Astrocyte (in vitro differentiated cells and primary cell): ENCODE measurements around the gene ZNF790. TPM values are rescaled to one million over a fixed set of nuclear protein-coding genes. Genes with fewer than 3 reads are reported as not detected.
A peak's percentile ranks its signal among the peaks of the same experiment; 100 is the strongest.

Experiments used
- DNase-seq: peaks from one replicate; pipeline ENCODE4 v3.0.0-alpha.2; 2010; ENCODE audit warnings: low read depth
- FAIRE-seq: peaks from 2 replicates; lab custom pipeline; 2011; peaks lifted over from hg19 to GRCh38; lab: Jason Lieb, UNC
- H2AFZ ChIP-seq: 2 replicates; pipeline ENCODE4 v1.6.0; 2012; ENCODE audit warnings: low read depth, low read length, inconsistent platforms
- H3K27ac ChIP-seq: 2 replicates; pipeline ENCODE4 v1.5.1; 2011; ENCODE audit warnings: low read depth, low read length, inconsistent platforms
- H3K27me3 ChIP-seq: 2 replicates; pipeline ENCODE4 v1.6.0; 2011; ENCODE audit warnings: low read length, inconsistent platforms; ENCODE audit not compliant: insufficient read depth
- H3K36me3 ChIP-seq: 2 replicates; pipeline ENCODE4 v1.5.1; 2011; ENCODE audit warnings: low read length, inconsistent platforms; ENCODE audit not compliant: insufficient read depth
- H3K4me1 ChIP-seq: 2 replicates; pipeline ENCODE4 v1.5.1; 2011; ENCODE audit warnings: low read length, inconsistent platforms; ENCODE audit not compliant: insufficient read depth
- H3K4me2 ChIP-seq: 2 replicates; pipeline ENCODE4 v1.6.0; 2012; ENCODE audit warnings: low read length, inconsistent platforms
- H3K4me3 ChIP-seq: 2 replicates; pipeline ENCODE4 v1.5.1; 2011; ENCODE audit warnings: low read depth, mild to moderate bottlenecking, low read length, inconsistent platforms; ENCODE audit not compliant: insufficient read depth
- H3K79me2 ChIP-seq: 2 replicates; pipeline ENCODE4 v1.6.0; 2012; ENCODE audit warnings: mild to moderate bottlenecking, low read length, inconsistent platforms; ENCODE audit not compliant: insufficient read depth
- H3K9ac ChIP-seq: 2 replicates; pipeline ENCODE4 v1.6.0; 2012; ENCODE audit warnings: mild to moderate bottlenecking, low read length, inconsistent platforms
- H3K9me3 ChIP-seq: 2 replicates; pipeline ENCODE4 v1.5.1; 2012; ENCODE audit warnings: low read depth, mild to moderate bottlenecking, low read length, inconsistent platforms; ENCODE audit not compliant: insufficient read depth
- H4K20me1 ChIP-seq: 2 replicates; pipeline ENCODE4 v1.6.0; 2012; ENCODE audit warnings: low read length, inconsistent platforms; ENCODE audit not compliant: insufficient read depth
- H3K27ac Mint-ChIP-seq: one replicate; pipeline ENCODE4 v1.8.0; 2021; ENCODE audit warnings: mild to moderate bottlenecking, mixed read lengths; ENCODE audit not compliant: unreplicated experiment
- H3K27me3 Mint-ChIP-seq: one replicate; pipeline ENCODE4 v1.8.0; 2021; ENCODE audit warnings: low read depth, mixed read lengths; ENCODE audit not compliant: unreplicated experiment
- H3K36me3 Mint-ChIP-seq: one replicate; pipeline ENCODE4 v1.8.0; 2021; ENCODE audit warnings: low read depth, mixed read lengths; ENCODE audit not compliant: unreplicated experiment
- H3K4me1 Mint-ChIP-seq: one replicate; pipeline ENCODE4 v1.8.0; 2021; ENCODE audit warnings: low read depth, mixed read lengths; ENCODE audit not compliant: unreplicated experiment
- H3K4me3 Mint-ChIP-seq: one replicate; pipeline ENCODE4 v1.8.0; 2021; ENCODE audit warnings: mild to moderate bottlenecking, moderate library complexity, mixed read lengths; ENCODE audit not compliant: unreplicated experiment
- H3K9me3 Mint-ChIP-seq: one replicate; pipeline ENCODE4 v1.8.0; 2021; ENCODE audit warnings: mild to moderate bottlenecking, mixed read lengths; ENCODE audit not compliant: unreplicated experiment
- EZH2 ChIP-seq: IDR thresholded peaks from 2 replicates; pipeline ENCODE4 v1.6.1; 2012; ENCODE audit warnings: mild to moderate bottlenecking, low read length, inconsistent platforms; ENCODE audit not compliant: insufficient read depth
- total RNA-seq: library from RNA; stranded (reverse); gene quantifications from 2 replicates; pipeline ENCODE4 v1.2.1, GENCODE V29; 2021
- TF ChIP-seq, protein P1 (sequence below): IDR thresholded peaks from 2 replicates; pipeline ENCODE4 v1.5.1; 2011; ENCODE audit warnings: low read depth, mild to moderate bottlenecking, inconsistent platforms, low read length, moderate library complexity; ENCODE audit not compliant: insufficient read depth

The ZNF790 gene
- total RNA-seq, 1 donor from 2014 or later = 8.8 TPM

DNA sequence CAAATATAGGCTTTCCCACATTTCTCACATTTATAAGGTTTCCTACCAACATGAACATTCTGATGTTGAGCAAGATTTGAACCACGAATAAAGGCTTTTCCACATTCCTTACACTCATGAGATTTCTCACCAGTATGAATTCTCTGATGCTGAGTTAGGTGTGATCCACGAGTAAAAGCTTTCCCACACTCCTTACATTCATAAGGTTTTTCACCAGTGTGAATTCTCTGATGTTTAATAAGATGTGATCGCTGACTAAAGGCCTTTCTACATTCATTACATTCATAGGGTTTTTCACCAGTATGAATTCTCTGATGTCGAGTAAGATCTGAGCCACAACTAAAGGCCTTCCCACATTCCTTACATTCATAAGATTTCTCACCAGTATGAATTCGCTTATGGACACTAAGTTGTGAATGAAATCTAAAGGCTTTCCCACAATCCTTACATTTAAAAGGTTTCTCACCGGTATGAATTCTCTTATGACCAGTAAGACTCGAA, 19.0 kb downstream of the ZNF790 start:
- Histone ChIP-seq H3K9ac (no peak overlapping the region), H4K20me1 (no peaks in the 10 kb centered on the region), H3K79me2 (peaks cover 4% of the 10 kb centered on the region), H3K27ac (no peak overlapping the region), H2AFZ (no peak overlapping the region), H3K4me3 (no peak overlapping the region), H3K4me2 (no peak overlapping the region), H3K9me3 (peaks cover 56% of the 10 kb centered on the region), H3K4me1 (no peaks in the 10 kb centered on the region), H3K27me3 (no peaks in the 10 kb centered on the region), H3K36me3 (peaks cover 33% of the 10 kb centered on the region)
- TF ChIP-seq, protein P1, sequence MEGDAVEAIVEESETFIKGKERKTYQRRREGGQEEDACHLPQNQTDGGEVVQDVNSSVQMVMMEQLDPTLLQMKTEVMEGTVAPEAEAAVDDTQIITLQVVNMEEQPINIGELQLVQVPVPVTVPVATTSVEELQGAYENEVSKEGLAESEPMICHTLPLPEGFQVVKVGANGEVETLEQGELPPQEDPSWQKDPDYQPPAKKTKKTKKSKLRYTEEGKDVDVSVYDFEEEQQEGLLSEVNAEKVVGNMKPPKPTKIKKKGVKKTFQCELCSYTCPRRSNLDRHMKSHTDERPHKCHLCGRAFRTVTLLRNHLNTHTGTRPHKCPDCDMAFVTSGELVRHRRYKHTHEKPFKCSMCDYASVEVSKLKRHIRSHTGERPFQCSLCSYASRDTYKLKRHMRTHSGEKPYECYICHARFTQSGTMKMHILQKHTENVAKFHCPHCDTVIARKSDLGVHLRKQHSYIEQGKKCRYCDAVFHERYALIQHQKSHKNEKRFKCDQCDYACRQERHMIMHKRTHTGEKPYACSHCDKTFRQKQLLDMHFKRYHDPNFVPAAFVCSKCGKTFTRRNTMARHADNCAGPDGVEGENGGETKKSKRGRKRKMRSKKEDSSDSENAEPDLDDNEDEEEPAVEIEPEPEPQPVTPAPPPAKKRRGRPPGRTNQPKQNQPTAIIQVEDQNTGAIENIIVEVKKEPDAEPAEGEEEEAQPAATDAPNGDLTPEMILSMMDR = no peak
- TF ChIP-seq EZH2 = no peak
- Mint-ChIP-seq H3K27ac (no peak overlapping the region), H3K4me1 (no peaks in the 10 kb centered on the region), H3K4me3 (no peak overlapping the region), H3K27me3 (no peaks in the 10 kb centered on the region), H3K9me3 (peaks cover 86% of the 10 kb centered on the region), H3K36me3 (peaks cover 76% of the 10 kb centered on the region)
- FAIRE-seq (no peak), DNase-seq (peak; percentile 4)

DNA sequence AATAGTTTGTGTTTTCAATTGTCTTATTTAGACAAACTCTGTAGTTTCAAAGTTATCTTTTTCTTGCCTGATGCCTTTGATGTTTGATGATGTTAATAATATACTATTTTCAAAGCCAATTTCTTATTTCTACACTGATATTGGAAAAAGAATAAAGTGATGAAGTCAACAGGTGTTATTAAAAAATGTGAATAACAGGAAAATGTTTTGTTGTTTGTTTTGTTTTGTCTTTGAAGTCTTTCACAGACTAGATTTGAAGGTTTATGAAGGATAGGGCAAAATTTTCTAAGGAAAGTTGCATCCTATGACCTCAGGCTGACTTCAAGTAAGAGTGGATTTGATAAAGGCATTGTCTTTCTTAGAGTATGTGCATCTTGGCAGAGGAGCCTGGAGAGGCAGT, 31.2 kb downstream of the ZNF790 start:
- H3K4me3 Mint-ChIP-seq = no peak overlapping the region
- no peaks in the 10 kb centered on the region for H3K4me1 ChIP-seq
- no peaks in the 10 kb centered on the region for H3K27me3 Mint-ChIP-seq
- H3K27ac Mint-ChIP-seq = no peak overlapping the region
- DNase-seq (no peak), FAIRE-seq (no peak)
- H3K36me3 ChIP-seq = peaks cover 4% of the 10 kb centered on the region
- peaks cover 25% of the 10 kb centered on the region for H3K36me3 Mint-ChIP-seq
- no peak overlapping the region for H3K4me2 ChIP-seq
- peaks cover 39% of the 10 kb centered on the region for H3K9me3 Mint-ChIP-seq
- H4K20me1 ChIP-seq = no peaks in the 10 kb centered on the region
- peaks cover 15% of the 10 kb centered on the region for H3K79me2 ChIP-seq
- no peak overlapping the region for H3K27ac ChIP-seq
- no peak overlapping the region for H3K4me3 ChIP-seq
- no peaks in the 10 kb centered on the region for H3K4me1 Mint-ChIP-seq
- H2AFZ ChIP-seq = no peak overlapping the region
- H3K9ac ChIP-seq = no peak overlapping the region
- H3K9me3 ChIP-seq = peaks cover 12% of the 10 kb centered on the region
- H3K27me3 ChIP-seq = no peaks in the 10 kb centered on the region
- TF ChIP-seq, protein P1 = no peak
- TF ChIP-seq EZH2 = no peak

DNA sequence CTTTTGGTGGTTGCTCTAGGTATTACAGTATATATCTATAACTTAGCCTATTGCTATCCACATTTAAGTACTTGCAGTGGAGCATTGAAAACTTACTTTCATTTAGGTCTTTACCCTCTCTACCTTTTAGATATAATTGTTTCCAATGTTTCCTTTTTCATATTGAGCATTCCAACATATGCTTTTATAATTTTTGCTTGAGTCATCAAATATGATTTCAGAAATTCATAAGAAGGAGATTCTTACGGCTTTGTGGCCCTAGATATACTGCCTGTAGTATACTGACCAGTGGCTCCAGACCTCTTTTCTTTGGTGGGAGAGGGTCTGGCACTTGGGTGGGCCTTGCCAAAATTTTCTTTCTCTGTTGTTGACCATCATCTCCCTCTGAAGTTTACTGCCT, 32.8 kb downstream of the ZNF790 start:
- H4K20me1 ChIP-seq = no peaks in the 10 kb centered on the region
- H2AFZ ChIP-seq = no peak overlapping the region
- no peaks in the 10 kb centered on the region for H3K27me3 ChIP-seq
- FAIRE-seq = no peak
- H3K79me2 ChIP-seq = peaks cover 10% of the 10 kb centered on the region
- peaks cover 6% of the 10 kb centered on the region for H3K9me3 ChIP-seq
- H3K4me1 Mint-ChIP-seq = no peaks in the 10 kb centered on the region
- no peaks in the 10 kb centered on the region for H3K27me3 Mint-ChIP-seq
- no peak for TF ChIP-seq EZH2
- TF ChIP-seq, protein P1 = no peak
- no peak overlapping the region for H3K27ac Mint-ChIP-seq
- no peak overlapping the region for H3K27ac ChIP-seq
- H3K36me3 ChIP-seq = peaks cover 4% of the 10 kb centered on the region
- no peak for DNase-seq
- H3K9me3 Mint-ChIP-seq = peaks cover 30% of the 10 kb centered on the region
- H3K4me1 ChIP-seq = no peaks in the 10 kb centered on the region
- no peak overlapping the region for H3K4me2 ChIP-seq
- H3K4me3 Mint-ChIP-seq = no peak overlapping the region
- peaks cover 27% of the 10 kb centered on the region for H3K36me3 Mint-ChIP-seq
- H3K9ac ChIP-seq = no peak overlapping the region
- H3K4me3 ChIP-seq = no peak overlapping the region
